GM18507 (cell line): ENCODE data around the gene KLF13.
"Not testable (repeated sequence)": the region's sequence is repeated elsewhere in the genome, so short reads cannot be mapped to it uniquely, and the experiment has no call there.

ENCODE experiments used
- DNase-seq: peaks from one replicate; pipeline ENCODE4 v3.0.0; 2011; ENCODE audit warnings: low read depth; ENCODE audit not compliant: insufficient read length; ENCODE audit errors: extremely low spot score
- FAIRE-seq: peaks from 2 replicates; lab custom pipeline; 2011; peaks lifted over from hg19 to GRCh38; lab: Jason Lieb, UNC

KLF13 gene

GRCh38 chr15:31356097-31356496, 29.5 kb downstream of the KLF13 start:
- DNase-seq, FAIRE-seq: not testable (repeated sequence)

- DNase-seq (no peak), FAIRE-seq (peak; percentile 87)
These were observed 30.5 kb downstream of the KLF13 start for GRCh38 chr15:31357148-31357547.

GRCh38 chr15:31358163-31358562, 31.5 kb downstream of the KLF13 start:
- FAIRE-seq: no peak
- DNase-seq: no peak

GRCh38 chr15:31358957-31359701, 32.5 kb downstream of the KLF13 start:
- no peak for FAIRE-seq
- no peak for DNase-seq

- no peak for DNase-seq
- no peak for FAIRE-seq
These were observed 33.1 kb downstream of the KLF13 start for GRCh38 chr15:31359702-31360111.

GRCh38 chr15:31360158-31360561, 33.5 kb downstream of the KLF13 start:
- FAIRE-seq (no peak), DNase-seq (no peak)

GRCh38 chr15:31360843-31361763, 34.5 kb downstream of the KLF13 start:
- DNase-seq: peak; percentile 46
- FAIRE-seq: peak; percentile 95

GRCh38 chr15:31361764-31362515, 35.3 kb downstream of the KLF13 start:
- DNase-seq (no peak), FAIRE-seq (no peak)

- no peak for DNase-seq
- no peak for FAIRE-seq
These were observed 36.3 kb downstream of the KLF13 start for GRCh38 chr15:31362886-31363285.

- DNase-seq: no peak
These were observed 37.8 kb downstream of the KLF13 start for GRCh38 chr15:31364301-31365031.

GRCh38 chr15:31365032-31365654, 38.5 kb downstream of the KLF13 start:
- FAIRE-seq (no peak), DNase-seq (no peak)

More at GRCh38 chr15:31364301-31365031, 37.8 kb downstream of the KLF13 start:
- no peak for FAIRE-seq

- DNase-seq (no peak), FAIRE-seq (peak; percentile 83)
These were observed 39.1 kb downstream of the KLF13 start for GRCh38 chr15:31365655-31366127.

- FAIRE-seq: no peak
- no peak for DNase-seq
These were observed 39.6 kb downstream of the KLF13 start for GRCh38 chr15:31366169-31366734.

- DNase-seq (no peak), FAIRE-seq (peak; percentile 58)
These were observed 40.5 kb downstream of the KLF13 start for GRCh38 chr15:31367021-31367729.

GRCh38 chr15:31367730-31368344, 41.2 kb downstream of the KLF13 start:
- FAIRE-seq: peak; percentile 87

GRCh38 chr15:31369727-31370126, 43.1 kb downstream of the KLF13 start:
- FAIRE-seq (peak; percentile 75), DNase-seq (no peak)

More at GRCh38 chr15:31367730-31368344, 41.2 kb downstream of the KLF13 start:
- no peak for DNase-seq

- DNase-seq (no peak), FAIRE-seq (no peak)
These were observed 45.0 kb downstream of the KLF13 start for GRCh38 chr15:31371520-31372240.
